GM21367 (cell line): ENCODE data around the gene SRGAP1.
A peak's percentile ranks its signal among the peaks of the same experiment; 100 is the strongest.
"Not testable (repeated sequence)": the region's sequence is repeated elsewhere in the genome, so short reads cannot be mapped to it uniquely, and the experiment has no call there.

Experiments
- ATAC-seq: cut with Tn5 transposase; IDR thresholded peaks from one replicate; pipeline ENCODE4 v1.9.1; 2021; ENCODE audit not compliant: unreplicated experiment

The SRGAP1 gene

GRCh38 chr12:63836936-63837335 is 7.6 kb upstream of the SRGAP1 start:
- ATAC-seq: no peak

GRCh38 chr12:63838411-63838810 is 6.1 kb upstream of the SRGAP1 start:
- no peak for ATAC-seq

DNA sequence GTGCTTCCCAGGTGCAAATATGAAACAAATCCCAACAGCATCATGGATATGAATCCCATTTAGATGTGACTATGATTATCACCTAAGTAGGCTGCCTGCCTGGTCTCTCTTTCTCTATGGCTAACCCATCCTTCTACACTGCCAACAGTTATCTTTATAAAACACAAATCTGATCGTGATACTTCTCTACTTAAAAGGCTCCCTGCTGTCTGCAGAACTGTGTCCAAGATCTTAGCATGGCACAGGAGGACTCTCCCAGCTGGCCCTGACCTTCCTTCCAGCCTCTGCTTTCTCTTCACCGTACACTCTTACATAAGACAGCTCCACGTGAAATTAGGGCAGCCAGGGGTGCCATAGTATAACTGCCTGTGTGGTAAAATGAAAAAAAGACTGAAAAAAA is 3.5 kb upstream of the SRGAP1 start:
- ATAC-seq: no peak

DNA sequence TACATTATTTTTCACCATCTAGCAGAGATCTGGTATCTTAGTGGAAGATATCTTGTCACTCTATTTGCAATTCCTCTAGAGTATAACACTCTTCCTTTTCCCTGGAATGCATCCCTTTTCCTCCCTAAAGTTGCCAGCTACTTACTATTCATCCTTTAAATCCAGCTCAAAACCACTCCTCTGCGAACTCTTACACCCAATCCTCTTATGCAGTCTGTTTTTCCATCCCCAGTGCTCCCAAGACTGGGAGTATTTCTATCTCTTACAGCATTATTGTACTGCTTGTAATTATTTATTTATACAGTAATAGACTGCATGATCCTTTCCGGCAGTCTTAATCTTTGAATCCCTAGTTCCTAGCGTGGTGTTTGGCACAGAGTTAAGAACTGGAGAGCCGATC is 2.9 kb upstream of the SRGAP1 start:
- ATAC-seq: no peak

- not testable (repeated sequence) for ATAC-seq
Observed at GRCh38 chr12:63842750-63843149, 1.8 kb upstream of the SRGAP1 start.

GRCh38 chr12:63843254-63843720 is 1.2 kb upstream of the SRGAP1 start:
- ATAC-seq: no peak

DNA sequence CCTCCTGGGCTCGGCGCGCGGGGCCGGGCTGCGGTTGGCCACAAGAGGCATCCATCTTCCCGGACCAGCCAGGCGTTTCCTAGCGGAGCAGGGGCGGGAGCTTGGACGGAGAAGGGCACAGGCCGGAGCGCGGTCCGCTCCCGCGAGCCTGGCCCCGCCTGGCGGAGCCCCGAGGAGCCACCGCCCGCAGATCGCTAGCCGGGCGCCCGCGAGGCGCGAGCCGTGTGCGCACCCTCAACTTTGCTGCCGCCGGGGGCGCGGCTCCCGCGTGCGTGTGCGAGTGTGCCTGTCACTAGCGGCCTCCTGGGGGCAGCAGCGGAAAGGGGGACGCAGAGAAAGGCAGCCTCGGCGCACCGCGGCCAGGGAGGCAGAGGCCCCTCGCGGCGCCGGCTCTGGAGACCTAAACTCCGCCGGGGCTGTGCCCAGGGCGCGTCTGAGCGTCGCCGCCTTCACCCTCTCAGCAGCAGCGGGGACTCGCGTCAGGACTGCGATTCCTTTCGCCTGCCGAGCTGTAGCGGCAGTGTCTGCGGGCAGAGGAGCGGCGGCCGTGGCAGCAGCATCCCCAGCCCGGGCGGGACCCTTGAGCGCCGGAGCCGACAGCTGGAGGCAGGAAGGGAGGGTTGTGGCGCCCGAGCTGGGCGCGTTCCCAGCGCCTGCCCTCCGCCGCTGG is 644 bp upstream of the SRGAP1 start:
- peak; percentile 97 for ATAC-seq

GRCh38 chr12:63845726-63846125 is 1.2 kb downstream of the SRGAP1 start:
- ATAC-seq: no peak

GRCh38 chr12:63846238-63846967 is 1.9 kb downstream of the SRGAP1 start:
- no peak for ATAC-seq

GRCh38 chr12:63848450-63848849 is 4.0 kb downstream of the SRGAP1 start:
- ATAC-seq: no peak

DNA sequence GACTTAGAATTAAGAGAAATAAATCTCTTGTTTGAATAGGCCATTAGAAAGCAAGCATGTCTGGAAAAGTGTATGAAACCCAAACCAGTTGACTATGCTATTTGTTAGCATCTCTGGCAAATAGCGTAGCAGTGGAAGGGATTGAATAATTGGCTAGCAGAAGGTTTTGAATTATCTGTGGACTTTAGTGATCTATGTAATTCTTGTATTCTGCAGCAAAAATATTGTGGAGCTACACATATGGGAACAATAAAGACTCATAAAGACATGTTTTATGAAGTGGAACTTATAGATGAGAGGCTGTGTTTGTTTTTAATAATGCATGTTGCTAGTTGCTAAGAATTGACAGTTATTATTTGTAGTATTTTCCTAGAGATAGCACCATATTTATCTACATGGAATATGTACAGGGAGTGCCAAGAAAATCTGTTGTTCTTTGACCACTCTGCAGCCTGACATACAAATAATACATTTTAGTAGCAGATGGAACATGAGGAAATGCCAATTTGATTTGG is 4.7 kb downstream of the SRGAP1 start:
- ATAC-seq: no peak

- no peak for ATAC-seq
Observed at GRCh38 chr12:63849641-63850040, 5.1 kb downstream of the SRGAP1 start.

GRCh38 chr12:63853978-63854377 is 9.5 kb downstream of the SRGAP1 start:
- no peak for ATAC-seq

- ATAC-seq: no peak
Observed at GRCh38 chr12:63855299-63855698, 10.8 kb downstream of the SRGAP1 start.

GRCh38 chr12:63857771-63858670 is 13.5 kb downstream of the SRGAP1 start:
- ATAC-seq: no peak

DNA sequence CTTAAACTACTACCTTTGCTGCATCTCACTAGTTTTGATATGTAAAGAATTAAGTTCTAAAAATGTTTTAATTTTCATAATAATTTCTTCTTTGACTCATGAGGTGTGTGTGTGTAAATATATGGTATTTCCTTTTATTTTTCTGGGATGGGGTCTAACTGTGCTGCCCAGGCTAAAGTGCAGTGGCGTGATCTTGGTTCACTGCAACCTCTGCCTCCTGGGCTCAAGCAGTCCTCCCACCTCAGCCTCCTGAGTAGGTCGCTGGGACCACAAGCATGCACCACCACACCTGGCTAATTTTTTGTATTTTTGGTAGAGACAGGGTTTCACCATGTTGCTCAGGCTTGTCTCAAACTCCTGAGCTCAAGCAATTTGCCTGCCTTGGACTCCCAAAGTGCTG is 15.4 kb downstream of the SRGAP1 start:
- ATAC-seq: not testable (repeated sequence)

GRCh38 chr12:63862187-63862968 is 17.9 kb downstream of the SRGAP1 start:
- no peak for ATAC-seq

- ATAC-seq: no peak
Observed at GRCh38 chr12:63862969-63863230, 18.4 kb downstream of the SRGAP1 start.

DNA sequence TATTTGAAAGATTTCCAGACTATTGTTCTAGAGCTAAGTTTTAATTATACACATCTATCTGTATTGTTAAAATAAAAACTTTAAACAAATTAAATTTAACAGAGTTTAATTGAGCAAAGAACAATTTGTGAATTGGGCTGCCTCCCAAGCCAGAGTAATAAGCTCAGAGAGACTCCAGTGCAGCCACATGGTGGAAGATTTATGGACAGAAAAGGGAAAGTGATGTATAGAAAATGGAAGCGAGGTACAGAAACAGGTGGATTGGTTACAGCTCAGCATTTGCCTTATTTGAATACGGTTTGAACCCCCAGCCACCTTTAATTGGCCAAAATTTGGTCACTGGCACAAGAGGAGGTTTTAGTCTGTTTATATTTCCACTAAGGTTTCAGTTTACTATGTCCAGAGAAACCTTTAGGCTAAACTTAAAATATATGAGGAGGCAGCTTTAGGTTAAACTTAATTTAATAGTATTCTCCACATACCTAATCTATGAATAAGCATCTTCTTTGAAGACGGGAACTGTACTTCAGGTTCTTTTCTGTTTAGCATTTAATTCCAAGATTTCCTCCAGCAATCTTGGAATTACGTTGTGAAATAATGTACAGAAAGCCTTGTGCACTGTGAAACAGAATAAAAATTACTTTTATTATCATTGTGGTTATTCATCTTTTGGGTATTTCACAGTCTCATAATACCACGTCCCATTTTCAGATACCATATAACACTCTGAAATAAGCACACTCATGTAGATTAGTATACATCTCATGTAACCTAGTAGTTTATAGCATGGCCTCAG is 19.4 kb downstream of the SRGAP1 start:
- no peak for ATAC-seq

- ATAC-seq: no peak
Observed at GRCh38 chr12:63864454-63864706, 19.9 kb downstream of the SRGAP1 start.
